ENCODE data around the gene AHI1.
"Not testable (repeated sequence)": the region's sequence is repeated elsewhere in the genome, so short reads cannot be mapped to it uniquely, and the experiment has no call there.

AHI1 gene

GRCh38 chr6:135505222-135505621 is 7.7 kb upstream of the AHI1 start:
- no peak for DNase-seq

- no peak for DNase-seq
These were observed 7.2 kb upstream of the AHI1 start for GRCh38 chr6:135504734-135505133.

GRCh38 chr6:135503703-135504475 is 6.3 kb upstream of the AHI1 start:
- no peak for DNase-seq

GRCh38 chr6:135499441-135500340 is 2.2 kb upstream of the AHI1 start:
- no peak for DNase-seq

- peak; percentile 38 for DNase-seq
These were observed 773 bp upstream of the AHI1 start for GRCh38 chr6:135498185-135498841.

- DNase-seq: no peak
These were observed 634 bp downstream of the AHI1 start for GRCh38 chr6:135496800-135497411.

GRCh38 chr6:135493218-135493961 is 4.2 kb downstream of the AHI1 start:
- DNase-seq: no peak

GRCh38 chr6:135490381-135490780 is 7.2 kb downstream of the AHI1 start:
- DNase-seq: no peak

- DNase-seq: no peak
These were observed 9.5 kb downstream of the AHI1 start for GRCh38 chr6:135488023-135488422.

GRCh38 chr6:135483903-135484302 is 13.6 kb downstream of the AHI1 start:
- not testable (repeated sequence) for DNase-seq

GRCh38 chr6:135481783-135482369 is 15.7 kb downstream of the AHI1 start:
- DNase-seq: no peak

GRCh38 chr6:135479601-135480000 is 17.9 kb downstream of the AHI1 start:
- no peak for DNase-seq

GRCh38 chr6:135478626-135479025 is 18.9 kb downstream of the AHI1 start:
- DNase-seq: no peak

GRCh38 chr6:135475292-135475886 is 22.2 kb downstream of the AHI1 start:
- DNase-seq: no peak

- no peak for DNase-seq
These were observed 23.2 kb downstream of the AHI1 start for GRCh38 chr6:135474362-135474761.

GRCh38 chr6:135465903-135466302 is 31.6 kb downstream of the AHI1 start:
- no peak for DNase-seq

- DNase-seq: no peak
These were observed 32.2 kb downstream of the AHI1 start for GRCh38 chr6:135465307-135465706.

- DNase-seq: no peak
These were observed 32.9 kb downstream of the AHI1 start for GRCh38 chr6:135464634-135465033.

GRCh38 chr6:135461208-135461607 is 36.3 kb downstream of the AHI1 start:
- DNase-seq: no peak

- DNase-seq: no peak
These were observed 39.5 kb downstream of the AHI1 start for GRCh38 chr6:135458051-135458450.

GRCh38 chr6:135451617-135452190 is 45.8 kb downstream of the AHI1 start:
- no peak for DNase-seq
